Measurements from ENCODE around the gene CEP63. TPM values are rescaled to one million over a fixed set of nuclear protein-coding genes. Genes with fewer than 3 reads are reported as not detected.

Gene CEP63
- total and polyA plus RNA-seq, 2 experiments from 2014 or later, result 15.1 to 53.9 TPM

DNA sequence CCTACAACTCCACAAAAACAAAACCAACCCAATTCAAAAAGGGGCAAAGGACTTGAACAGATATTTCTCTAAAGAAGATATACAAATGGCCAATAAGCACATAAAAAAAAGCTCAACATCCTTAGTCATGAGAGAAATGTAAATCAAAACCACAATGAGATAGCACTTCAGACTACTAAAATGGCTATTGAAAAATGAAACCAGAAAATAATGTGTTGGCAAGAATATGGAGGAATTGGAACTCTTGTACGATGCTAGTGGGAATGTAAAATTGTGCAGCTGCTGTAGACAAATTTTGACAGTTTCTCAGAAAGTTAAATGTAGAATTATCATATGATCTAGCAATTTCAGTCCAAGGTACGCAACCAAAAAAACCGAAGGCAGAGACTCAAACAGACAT, 136.0 kb downstream of the CEP63 start (continued):
- TF ChIP-seq, protein P1, sequence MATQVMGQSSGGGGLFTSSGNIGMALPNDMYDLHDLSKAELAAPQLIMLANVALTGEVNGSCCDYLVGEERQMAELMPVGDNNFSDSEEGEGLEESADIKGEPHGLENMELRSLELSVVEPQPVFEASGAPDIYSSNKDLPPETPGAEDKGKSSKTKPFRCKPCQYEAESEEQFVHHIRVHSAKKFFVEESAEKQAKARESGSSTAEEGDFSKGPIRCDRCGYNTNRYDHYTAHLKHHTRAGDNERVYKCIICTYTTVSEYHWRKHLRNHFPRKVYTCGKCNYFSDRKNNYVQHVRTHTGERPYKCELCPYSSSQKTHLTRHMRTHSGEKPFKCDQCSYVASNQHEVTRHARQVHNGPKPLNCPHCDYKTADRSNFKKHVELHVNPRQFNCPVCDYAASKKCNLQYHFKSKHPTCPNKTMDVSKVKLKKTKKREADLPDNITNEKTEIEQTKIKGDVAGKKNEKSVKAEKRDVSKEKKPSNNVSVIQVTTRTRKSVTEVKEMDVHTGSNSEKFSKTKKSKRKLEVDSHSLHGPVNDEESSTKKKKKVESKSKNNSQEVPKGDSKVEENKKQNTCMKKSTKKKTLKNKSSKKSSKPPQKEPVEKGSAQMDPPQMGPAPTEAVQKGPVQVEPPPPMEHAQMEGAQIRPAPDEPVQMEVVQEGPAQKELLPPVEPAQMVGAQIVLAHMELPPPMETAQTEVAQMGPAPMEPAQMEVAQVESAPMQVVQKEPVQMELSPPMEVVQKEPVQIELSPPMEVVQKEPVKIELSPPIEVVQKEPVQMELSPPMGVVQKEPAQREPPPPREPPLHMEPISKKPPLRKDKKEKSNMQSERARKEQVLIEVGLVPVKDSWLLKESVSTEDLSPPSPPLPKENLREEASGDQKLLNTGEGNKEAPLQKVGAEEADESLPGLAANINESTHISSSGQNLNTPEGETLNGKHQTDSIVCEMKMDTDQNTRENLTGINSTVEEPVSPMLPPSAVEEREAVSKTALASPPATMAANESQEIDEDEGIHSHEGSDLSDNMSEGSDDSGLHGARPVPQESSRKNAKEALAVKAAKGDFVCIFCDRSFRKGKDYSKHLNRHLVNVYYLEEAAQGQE (IDR thresholded peaks at IDR 0.05; ENCODE audit: unreplicated experiment), result no peak

DNA sequence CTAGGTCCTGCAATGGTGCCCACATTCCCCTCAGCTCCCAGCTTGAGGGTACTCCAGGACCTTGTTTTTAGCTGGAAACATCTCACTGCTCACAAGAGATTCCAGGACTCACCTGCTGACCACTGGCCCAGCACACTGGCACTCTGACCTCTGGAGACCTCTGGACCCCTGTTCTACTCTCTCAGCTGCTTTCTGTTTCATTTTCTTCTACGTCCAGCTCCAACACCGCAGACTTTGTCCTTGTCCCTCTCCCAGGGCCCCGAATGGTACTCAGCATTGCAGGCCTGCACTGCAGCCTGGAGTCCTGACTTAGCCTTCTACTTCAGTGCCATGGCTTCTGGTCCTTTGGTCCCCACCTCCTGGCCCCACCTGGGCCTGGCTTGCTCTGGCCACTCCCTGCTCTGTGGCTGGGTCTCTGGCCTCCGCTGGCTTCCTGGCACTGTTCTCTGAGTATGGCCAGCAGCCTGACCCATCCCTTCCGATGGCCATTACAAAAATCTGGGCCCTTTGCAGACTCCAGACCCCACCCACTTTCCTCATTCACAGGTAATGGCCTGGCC, 137.0 kb downstream of the CEP63 start:
- Mint-ChIP-seq H3K27me3 (ENCODE audit: insufficient read depth, low read depth, poor library complexity) (peaks cover 16% of the 10 kb centered on the region), H3K4me3 (no peak overlapping the region), H3K4me1 (peaks cover 5% of the 10 kb centered on the region), H3K27ac (no peak overlapping the region), H3K36me3 (ENCODE audit: low read depth) (no peaks in the 10 kb centered on the region), H3K9me3 (no peaks in the 10 kb centered on the region)
- no peak overlapping the region for H3K27ac ChIP-seq (ENCODE audit: low read depth)
- H2AFZ ChIP-seq, result no peak overlapping the region
- no peaks in the 10 kb centered on the region for H4K20me1 ChIP-seq (replicated peaks; ENCODE audit: insufficient read depth)
- no peaks in the 10 kb centered on the region for H3F3A ChIP-seq (replicated peaks; ENCODE audit: low read depth)
- DNase-seq (ENCODE audit: low spot score) (no peak), ATAC-seq (no peak)
- H3K4me3 ChIP-seq, result no peak overlapping the region
- no peaks in the 10 kb centered on the region for H3K4me1 ChIP-seq (ENCODE audit: insufficient read depth)
- no peak overlapping the region for H3K4me2 ChIP-seq
- H3K9me2 ChIP-seq (ENCODE audit: insufficient read depth), result 0 out of 2 replicates have a peak, but pooled peaks cover 3% of the 10 kb centered on the region
- TF ChIP-seq, protein P1 (IDR thresholded peaks at IDR 0.05; ENCODE audit: unreplicated experiment), result no peak
- TF ChIP-seq EZH2phosphoT487 (IDR thresholded peaks at IDR 0.05; ENCODE audit: unreplicated experiment) (no peak), ZNF114 (CRISPR knock-in tag; IDR thresholded peaks at IDR 0.05) (no peak), EZH2 (IDR thresholded peaks at IDR 0.05; ENCODE audit: low read depth, unreplicated experiment) (no peak)
- TF ChIP-seq, protein P2, sequence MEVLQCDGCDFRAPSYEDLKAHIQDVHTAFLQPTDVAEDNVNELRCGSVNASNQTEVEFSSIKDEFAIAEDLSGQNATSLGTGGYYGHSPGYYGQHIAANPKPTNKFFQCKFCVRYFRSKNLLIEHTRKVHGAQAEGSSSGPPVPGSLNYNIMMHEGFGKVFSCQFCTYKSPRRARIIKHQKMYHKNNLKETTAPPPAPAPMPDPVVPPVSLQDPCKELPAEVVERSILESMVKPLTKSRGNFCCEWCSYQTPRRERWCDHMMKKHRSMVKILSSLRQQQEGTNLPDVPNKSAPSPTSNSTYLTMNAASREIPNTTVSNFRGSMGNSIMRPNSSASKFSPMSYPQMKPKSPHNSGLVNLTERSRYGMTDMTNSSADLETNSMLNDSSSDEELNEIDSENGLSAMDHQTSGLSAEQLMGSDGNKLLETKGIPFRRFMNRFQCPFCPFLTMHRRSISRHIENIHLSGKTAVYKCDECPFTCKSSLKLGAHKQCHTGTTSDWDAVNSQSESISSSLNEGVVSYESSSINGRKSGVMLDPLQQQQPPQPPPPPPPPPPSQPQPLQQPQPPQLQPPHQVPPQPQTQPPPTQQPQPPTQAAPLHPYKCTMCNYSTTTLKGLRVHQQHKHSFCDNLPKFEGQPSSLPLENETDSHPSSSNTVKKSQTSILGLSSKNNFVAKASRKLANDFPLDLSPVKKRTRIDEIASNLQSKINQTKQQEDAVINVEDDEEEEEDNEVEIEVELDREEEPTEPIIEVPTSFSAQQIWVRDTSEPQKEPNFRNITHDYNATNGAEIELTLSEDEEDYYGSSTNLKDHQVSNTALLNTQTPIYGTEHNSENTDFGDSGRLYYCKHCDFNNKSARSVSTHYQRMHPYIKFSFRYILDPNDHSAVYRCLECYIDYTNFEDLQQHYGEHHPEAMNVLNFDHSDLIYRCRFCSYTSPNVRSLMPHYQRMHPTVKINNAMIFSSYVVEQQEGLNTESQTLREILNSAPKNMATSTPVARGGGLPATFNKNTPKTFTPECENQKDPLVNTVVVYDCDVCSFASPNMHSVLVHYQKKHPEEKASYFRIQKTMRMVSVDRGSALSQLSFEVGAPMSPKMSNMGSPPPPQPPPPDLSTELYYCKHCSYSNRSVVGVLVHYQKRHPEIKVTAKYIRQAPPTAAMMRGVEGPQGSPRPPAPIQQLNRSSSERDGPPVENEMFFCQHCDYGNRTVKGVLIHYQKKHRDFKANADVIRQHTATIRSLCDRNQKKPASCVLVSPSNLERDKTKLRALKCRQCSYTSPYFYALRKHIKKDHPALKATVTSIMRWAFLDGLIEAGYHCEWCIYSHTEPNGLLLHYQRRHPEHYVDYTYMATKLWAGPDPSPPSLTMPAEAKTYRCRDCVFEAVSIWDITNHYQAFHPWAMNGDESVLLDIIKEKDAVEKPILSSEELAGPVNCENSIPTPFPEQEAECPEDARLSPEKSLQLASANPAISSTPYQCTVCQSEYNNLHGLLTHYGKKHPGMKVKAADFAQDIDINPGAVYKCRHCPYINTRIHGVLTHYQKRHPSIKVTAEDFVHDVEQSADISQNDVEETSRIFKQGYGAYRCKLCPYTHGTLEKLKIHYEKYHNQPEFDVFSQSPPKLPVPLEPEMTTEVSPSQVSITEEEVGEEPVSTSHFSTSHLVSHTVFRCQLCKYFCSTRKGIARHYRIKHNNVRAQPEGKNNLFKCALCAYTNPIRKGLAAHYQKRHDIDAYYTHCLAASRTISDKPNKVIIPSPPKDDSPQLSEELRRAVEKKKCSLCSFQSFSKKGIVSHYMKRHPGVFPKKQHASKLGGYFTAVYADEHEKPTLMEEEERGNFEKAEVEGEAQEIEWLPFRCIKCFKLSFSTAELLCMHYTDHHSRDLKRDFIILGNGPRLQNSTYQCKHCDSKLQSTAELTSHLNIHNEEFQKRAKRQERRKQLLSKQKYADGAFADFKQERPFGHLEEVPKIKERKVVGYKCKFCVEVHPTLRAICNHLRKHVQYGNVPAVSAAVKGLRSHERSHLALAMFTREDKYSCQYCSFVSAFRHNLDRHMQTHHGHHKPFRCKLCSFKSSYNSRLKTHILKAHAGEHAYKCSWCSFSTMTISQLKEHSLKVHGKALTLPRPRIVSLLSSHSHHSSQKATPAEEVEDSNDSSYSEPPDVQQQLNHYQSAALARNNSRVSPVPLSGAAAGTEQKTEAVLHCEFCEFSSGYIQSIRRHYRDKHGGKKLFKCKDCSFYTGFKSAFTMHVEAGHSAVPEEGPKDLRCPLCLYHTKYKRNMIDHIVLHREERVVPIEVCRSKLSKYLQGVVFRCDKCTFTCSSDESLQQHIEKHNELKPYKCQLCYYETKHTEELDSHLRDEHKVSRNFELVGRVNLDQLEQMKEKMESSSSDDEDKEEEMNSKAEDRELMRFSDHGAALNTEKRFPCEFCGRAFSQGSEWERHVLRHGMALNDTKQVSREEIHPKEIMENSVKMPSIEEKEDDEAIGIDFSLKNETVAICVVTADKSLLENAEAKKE (CRISPR knock-in tag; IDR thresholded peaks at IDR 0.05), result no peak
- no peaks in the 10 kb centered on the region for H3K36me3 ChIP-seq (ENCODE audit: insufficient read depth)
- no peaks in the 10 kb centered on the region for H3K27me3 ChIP-seq (ENCODE audit: insufficient read depth)
- H3K79me2 ChIP-seq (replicated peaks; ENCODE audit: insufficient read depth), result no peaks in the 10 kb centered on the region
